Measurements from ENCODE around the gene C16orf90.

C16orf90 gene

GRCh38 chr16:3457434-3458252 is 37.6 kb downstream of the C16orf90 start:
- H3K4me3 ChIP-seq (ENCODE audit: low read depth, low read length), result peak overlapping the region; percentile 88
- TF ChIP-seq, protein P1, sequence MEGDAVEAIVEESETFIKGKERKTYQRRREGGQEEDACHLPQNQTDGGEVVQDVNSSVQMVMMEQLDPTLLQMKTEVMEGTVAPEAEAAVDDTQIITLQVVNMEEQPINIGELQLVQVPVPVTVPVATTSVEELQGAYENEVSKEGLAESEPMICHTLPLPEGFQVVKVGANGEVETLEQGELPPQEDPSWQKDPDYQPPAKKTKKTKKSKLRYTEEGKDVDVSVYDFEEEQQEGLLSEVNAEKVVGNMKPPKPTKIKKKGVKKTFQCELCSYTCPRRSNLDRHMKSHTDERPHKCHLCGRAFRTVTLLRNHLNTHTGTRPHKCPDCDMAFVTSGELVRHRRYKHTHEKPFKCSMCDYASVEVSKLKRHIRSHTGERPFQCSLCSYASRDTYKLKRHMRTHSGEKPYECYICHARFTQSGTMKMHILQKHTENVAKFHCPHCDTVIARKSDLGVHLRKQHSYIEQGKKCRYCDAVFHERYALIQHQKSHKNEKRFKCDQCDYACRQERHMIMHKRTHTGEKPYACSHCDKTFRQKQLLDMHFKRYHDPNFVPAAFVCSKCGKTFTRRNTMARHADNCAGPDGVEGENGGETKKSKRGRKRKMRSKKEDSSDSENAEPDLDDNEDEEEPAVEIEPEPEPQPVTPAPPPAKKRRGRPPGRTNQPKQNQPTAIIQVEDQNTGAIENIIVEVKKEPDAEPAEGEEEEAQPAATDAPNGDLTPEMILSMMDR (IDR thresholded peaks at IDR 0.05; ENCODE audit: low read depth, low read length), result peak; percentile 20; the same call in 1 of the 2 replicates

DNA sequence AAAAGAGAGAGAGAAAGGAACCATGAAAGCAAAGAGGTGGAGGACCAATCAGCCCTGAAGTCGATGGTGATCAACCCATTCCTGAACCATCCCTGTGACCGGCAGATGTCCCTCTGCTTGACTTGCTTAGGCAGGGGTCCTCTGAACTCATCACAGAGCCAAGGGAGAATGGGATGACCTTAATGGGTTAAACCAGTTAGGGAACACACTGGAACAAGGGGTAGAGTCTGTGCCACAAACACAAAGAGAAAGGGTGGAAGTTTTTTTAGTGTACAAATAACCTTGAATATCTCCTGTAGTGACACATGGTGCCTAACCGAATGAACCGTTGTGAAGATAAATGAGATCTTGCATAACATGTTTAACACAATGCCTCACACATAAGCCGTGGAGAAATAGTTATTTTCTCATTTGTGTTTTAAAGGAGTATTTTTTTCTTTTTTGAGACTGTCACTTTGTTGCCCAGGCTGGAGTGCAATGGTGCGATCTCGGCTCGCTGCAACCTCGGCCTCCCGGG is 40.6 kb downstream of the C16orf90 start:
- no peak overlapping the region for H3K4me3 ChIP-seq (ENCODE audit: low read depth, low read length)
- TF ChIP-seq, protein P1 (IDR thresholded peaks at IDR 0.05; ENCODE audit: low read depth, low read length), result no peak

DNA sequence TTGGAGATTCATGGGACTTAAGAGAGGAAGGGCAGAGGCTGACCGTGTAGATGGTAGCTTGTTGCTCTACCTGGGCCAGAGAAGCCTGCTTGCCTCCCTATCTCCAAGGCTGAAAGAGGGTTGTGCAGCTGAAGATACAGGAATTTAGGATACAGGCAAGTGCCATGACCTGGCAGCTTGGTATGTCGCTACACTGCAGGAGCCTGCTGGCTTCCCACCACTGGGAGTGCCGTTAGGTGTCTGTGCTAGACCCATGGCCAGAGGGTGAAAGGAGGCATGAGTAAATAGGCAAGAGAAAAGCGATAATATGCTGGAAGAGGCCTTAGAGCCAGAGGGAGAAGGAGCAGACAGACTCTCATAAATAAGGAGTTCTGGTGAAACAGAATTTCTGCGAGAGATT is 41.2 kb downstream of the C16orf90 start:
- H3K4me3 ChIP-seq (ENCODE audit: low read depth, low read length), result no peak overlapping the region
- TF ChIP-seq, protein P1 (IDR thresholded peaks at IDR 0.05; ENCODE audit: low read depth, low read length), result no peak

DNA sequence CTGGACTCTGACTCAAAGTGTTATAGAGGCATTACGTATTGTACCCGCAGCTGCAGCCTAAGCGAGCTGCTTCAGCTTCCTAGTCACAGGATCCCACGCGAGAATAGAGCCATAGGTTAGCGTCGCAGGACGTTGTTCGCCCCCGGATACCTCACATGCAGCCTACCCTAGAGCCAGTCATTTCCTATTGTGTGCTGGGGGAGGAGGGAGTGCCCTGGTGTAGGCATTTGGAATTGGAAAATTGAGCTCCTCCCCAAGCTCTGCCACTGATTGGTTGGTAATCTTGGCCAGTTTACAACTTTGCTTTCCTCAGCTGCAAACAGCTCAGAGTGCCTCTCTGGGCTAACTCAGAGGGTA is 51.3 kb downstream of the C16orf90 start:
- H3K4me3 ChIP-seq (ENCODE audit: low read depth, low read length), result peak overlapping the region; percentile 76
- TF ChIP-seq, protein P1 (IDR thresholded peaks at IDR 0.05; ENCODE audit: low read depth, low read length), result no peak
